Fibroblast of villous mesenchyme (primary cell): ENCODE results near the gene TAP2. TPM values are rescaled to one million over a fixed set of nuclear protein-coding genes. Genes with fewer than 3 reads are reported as not detected.

Source experiments
- DNase-seq: peaks from one replicate; pipeline ENCODE4 v3.0.0-alpha.2; 2010; ENCODE audit warnings: low read depth
- H3K4me3 ChIP-seq: 2 replicates; pipeline ENCODE4 v1.5.1; 2011; ENCODE audit warnings: low read depth, mild to moderate bottlenecking, low read length
- total RNA-seq: library from RNA; depleted of rRNA; stranded (reverse); fragments of >200 nt; gene quantifications from 2 replicates; pipeline ENCODE4 v1.2.3, GENCODE V29; 2012
- TF ChIP-seq, protein P1 (sequence below): IDR thresholded peaks from 2 replicates; pipeline ENCODE4 v1.5.1; 2012; ENCODE audit warnings: low read depth, mild to moderate bottlenecking, low read length; ENCODE audit not compliant: insufficient read depth

Gene TAP2
- total RNA-seq, 1 donor: 33.7 TPM

GRCh38 chr6:32792901-32793435 is 45.6 kb downstream of the TAP2 start:
- H3K4me3 ChIP-seq: no peak overlapping the region
- no peak for DNase-seq
- TF ChIP-seq, protein P1, sequence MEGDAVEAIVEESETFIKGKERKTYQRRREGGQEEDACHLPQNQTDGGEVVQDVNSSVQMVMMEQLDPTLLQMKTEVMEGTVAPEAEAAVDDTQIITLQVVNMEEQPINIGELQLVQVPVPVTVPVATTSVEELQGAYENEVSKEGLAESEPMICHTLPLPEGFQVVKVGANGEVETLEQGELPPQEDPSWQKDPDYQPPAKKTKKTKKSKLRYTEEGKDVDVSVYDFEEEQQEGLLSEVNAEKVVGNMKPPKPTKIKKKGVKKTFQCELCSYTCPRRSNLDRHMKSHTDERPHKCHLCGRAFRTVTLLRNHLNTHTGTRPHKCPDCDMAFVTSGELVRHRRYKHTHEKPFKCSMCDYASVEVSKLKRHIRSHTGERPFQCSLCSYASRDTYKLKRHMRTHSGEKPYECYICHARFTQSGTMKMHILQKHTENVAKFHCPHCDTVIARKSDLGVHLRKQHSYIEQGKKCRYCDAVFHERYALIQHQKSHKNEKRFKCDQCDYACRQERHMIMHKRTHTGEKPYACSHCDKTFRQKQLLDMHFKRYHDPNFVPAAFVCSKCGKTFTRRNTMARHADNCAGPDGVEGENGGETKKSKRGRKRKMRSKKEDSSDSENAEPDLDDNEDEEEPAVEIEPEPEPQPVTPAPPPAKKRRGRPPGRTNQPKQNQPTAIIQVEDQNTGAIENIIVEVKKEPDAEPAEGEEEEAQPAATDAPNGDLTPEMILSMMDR: no peak

DNA sequence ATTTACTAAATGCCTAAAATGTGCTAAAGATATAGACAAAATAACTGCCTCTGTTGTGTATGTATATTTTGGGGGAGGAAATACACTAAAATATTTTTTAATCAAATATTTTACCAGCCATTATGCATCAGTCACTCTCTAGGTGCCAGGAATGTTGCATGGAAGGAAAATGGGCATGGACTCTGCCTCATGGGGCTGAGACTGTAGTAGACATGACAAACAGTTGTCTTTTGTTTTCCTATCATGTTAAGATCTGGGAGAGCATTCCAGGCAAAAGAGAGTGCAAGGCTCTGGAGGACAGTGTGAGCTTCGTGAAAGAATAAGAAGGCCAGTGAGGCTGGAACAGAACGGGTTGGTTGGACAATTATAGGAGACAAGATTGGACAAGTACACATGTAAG is 48.2 kb downstream of the TAP2 start:
- TF ChIP-seq, protein P1: no peak
- no peak overlapping the region for H3K4me3 ChIP-seq
- no peak for DNase-seq

Other genes with a start within 250 kb of the TAP2 start
- not detected in 2 replicates for gene HLA-DRB1, start 248.9 kb downstream of the TAP2 start, total RNA-seq
- not detected in 2 replicates for gene HLA-DQA1, start 201.3 kb downstream of the TAP2 start, total RNA-seq
- not detected in 2 replicates for gene HLA-DQB1, start 172.1 kb downstream of the TAP2 start, total RNA-seq
- not detected in 2 replicates for gene HLA-DQA2, start 97.3 kb downstream of the TAP2 start, total RNA-seq
- not detected in 2 replicates for gene HLA-DQB2, start 75.2 kb downstream of the TAP2 start, total RNA-seq
- 0.32 and 0.43 TPM in 2 replicates for gene HLA-DOB, start 21.7 kb downstream of the TAP2 start, total RNA-seq
- 72.5 and 78.2 TPM in 2 replicates for gene PSMB8, start 5.3 kb upstream of the TAP2 start, total RNA-seq
- 70.5 and 122 TPM in 2 replicates for gene TAP1, start 15.0 kb upstream of the TAP2 start, total RNA-seq
- gene PSMB9, start 15.5 kb upstream of the TAP2 start, total RNA-seq: 34.8 and 59.6 TPM in 2 replicates
- 1.7 TPM in 1 of 2 replicates, not detected in the other for gene HLA-DMB, start 102.3 kb upstream of the TAP2 start, total RNA-seq
- gene HLA-DMA, start 114.4 kb upstream of the TAP2 start, total RNA-seq: 1.9 and 3.5 TPM in 2 replicates
- gene BRD2, start 129.9 kb upstream of the TAP2 start, total RNA-seq: 126 and 146 TPM in 2 replicates
- not detected in 2 replicates for gene HLA-DOA, start 170.9 kb upstream of the TAP2 start, total RNA-seq
- 0.43 and 0.97 TPM in 2 replicates for gene HLA-DPA1, start 234.9 kb upstream of the TAP2 start, total RNA-seq
- 5.5 and 9.1 TPM in 2 replicates for gene HLA-DPB1, start 237.3 kb upstream of the TAP2 start, total RNA-seq